Osteocyte (in vitro differentiated cells): Measurements from ENCODE around the gene COL4A2. TPM values are rescaled to one million over a fixed set of nuclear protein-coding genes. Genes with fewer than 3 reads are reported as not detected.
A peak's percentile ranks its signal among the peaks of the same experiment; 100 is the strongest.

Experiments used
- DNase-seq: peaks from one replicate; pipeline ENCODE4 v3.0.0; 2021; ENCODE audit warnings: mixed read lengths; ENCODE audit not compliant: unreplicated experiment; ENCODE audit errors: extremely low spot score
- H3K27ac Mint-ChIP-seq: one replicate; pipeline ENCODE4 v1.8.0; 2021; ENCODE audit warnings: mild to moderate bottlenecking, mixed read lengths; ENCODE audit not compliant: unreplicated experiment
- H3K27me3 Mint-ChIP-seq: one replicate; pipeline ENCODE4 v1.8.0; 2021; ENCODE audit warnings: mixed read lengths; ENCODE audit not compliant: unreplicated experiment
- H3K36me3 Mint-ChIP-seq: one replicate; pipeline ENCODE4 v1.8.0; 2021; ENCODE audit warnings: mixed read lengths; ENCODE audit not compliant: unreplicated experiment
- H3K4me1 Mint-ChIP-seq: one replicate; pipeline ENCODE4 v1.8.0; 2021; ENCODE audit warnings: mixed read lengths; ENCODE audit not compliant: unreplicated experiment
- H3K4me3 Mint-ChIP-seq: one replicate; pipeline ENCODE4 v1.8.0; 2021; ENCODE audit warnings: mild to moderate bottlenecking, moderate library complexity, mixed read lengths; ENCODE audit not compliant: unreplicated experiment
- H3K9me3 Mint-ChIP-seq: one replicate; pipeline ENCODE4 v1.8.0; 2021; ENCODE audit warnings: mixed read lengths; ENCODE audit not compliant: unreplicated experiment
- total RNA-seq: library from RNA; stranded (reverse); gene quantifications from 2 replicates; pipeline ENCODE4 v1.2.1, GENCODE V29; 2021
- TF ChIP-seq, protein P1 (sequence below): fragments of 200-600 bp; sonication (generic); IDR thresholded peaks from 2 replicates; pipeline ENCODE4 v1.5.0; 2021; ENCODE audit warnings: antibody characterized with exemption, mild to moderate bottlenecking, moderate library complexity

Gene COL4A2
- total RNA-seq, 1 donor from 2014 or later, result 2,001 TPM

DNA sequence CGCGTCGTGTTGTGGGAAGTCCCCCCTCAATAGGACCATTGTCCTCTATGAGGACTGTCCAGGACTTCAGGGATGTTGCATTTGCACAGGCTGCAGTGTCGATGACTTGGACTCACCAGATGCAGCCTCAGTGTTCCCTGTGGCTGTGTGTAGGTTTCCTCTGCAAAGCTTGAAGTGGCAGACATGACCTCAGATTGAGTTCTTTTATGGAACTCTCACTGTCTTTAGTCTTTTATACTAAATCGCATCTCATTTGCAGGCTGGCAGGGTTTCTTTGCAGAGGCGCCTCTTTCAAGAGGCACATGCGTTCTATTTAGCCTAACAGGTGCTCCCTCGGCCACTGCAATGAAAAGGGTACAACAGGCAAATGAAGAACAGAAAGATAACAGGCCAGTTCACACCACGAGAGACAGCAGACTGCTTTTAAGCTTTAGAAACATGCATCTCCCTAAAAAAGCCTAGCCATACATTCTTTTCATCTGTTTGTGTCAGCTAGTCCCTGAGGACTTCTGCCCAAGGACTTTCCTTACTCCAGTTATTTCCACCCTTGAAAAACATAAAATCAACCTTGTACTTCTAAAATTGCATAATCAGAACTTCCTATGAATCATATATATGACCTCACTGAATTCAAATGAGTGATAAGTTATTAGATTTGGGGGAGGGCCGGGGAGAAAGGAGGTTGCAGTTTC is 136.0 kb downstream of the COL4A2 start:
- no peak overlapping the region for H3K4me3 Mint-ChIP-seq
- no peak for DNase-seq
- H3K27me3 Mint-ChIP-seq, result no peaks in the 10 kb centered on the region
- H3K36me3 Mint-ChIP-seq, result peaks cover 55% of the 10 kb centered on the region
- no peaks in the 10 kb centered on the region for H3K9me3 Mint-ChIP-seq
- H3K27ac Mint-ChIP-seq, result peak overlapping the region; percentile 83
- TF ChIP-seq, protein P1, sequence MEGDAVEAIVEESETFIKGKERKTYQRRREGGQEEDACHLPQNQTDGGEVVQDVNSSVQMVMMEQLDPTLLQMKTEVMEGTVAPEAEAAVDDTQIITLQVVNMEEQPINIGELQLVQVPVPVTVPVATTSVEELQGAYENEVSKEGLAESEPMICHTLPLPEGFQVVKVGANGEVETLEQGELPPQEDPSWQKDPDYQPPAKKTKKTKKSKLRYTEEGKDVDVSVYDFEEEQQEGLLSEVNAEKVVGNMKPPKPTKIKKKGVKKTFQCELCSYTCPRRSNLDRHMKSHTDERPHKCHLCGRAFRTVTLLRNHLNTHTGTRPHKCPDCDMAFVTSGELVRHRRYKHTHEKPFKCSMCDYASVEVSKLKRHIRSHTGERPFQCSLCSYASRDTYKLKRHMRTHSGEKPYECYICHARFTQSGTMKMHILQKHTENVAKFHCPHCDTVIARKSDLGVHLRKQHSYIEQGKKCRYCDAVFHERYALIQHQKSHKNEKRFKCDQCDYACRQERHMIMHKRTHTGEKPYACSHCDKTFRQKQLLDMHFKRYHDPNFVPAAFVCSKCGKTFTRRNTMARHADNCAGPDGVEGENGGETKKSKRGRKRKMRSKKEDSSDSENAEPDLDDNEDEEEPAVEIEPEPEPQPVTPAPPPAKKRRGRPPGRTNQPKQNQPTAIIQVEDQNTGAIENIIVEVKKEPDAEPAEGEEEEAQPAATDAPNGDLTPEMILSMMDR, result no peak
- peaks cover 80% of the 10 kb centered on the region for H3K4me1 Mint-ChIP-seq

DNA sequence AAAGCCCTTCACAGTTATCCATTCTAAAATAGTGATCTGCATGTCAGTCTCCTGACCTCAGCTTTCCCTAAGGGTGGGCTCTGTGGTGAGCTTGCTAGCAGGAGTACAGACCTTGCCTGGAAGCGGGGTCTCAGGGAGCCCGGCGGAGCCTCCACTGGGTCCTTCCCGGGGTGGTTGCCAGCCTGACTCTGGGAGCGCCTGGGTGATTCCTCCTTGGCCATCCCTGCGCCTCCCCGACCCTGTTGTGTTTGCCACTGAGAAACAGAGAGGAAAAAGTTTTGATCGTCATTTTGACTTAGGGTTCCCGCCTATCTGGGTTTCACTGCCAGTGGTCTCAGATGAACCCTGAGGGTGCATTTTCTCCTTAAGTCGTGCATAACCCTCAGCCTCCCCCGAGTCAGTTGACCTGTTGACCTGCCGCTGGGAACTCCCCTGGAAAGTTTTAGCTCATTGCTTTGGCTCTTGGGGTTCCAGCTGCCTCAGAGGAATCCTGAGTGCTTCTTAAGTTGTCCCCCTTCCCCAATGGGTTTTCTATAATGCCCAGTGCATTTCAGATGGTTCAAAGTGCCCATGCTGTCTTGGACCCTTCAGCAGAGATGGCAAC is 136.6 kb downstream of the COL4A2 start:
- Mint-ChIP-seq H3K4me3 (no peak overlapping the region), H3K9me3 (no peaks in the 10 kb centered on the region), H3K27me3 (no peaks in the 10 kb centered on the region), H3K36me3 (peaks cover 59% of the 10 kb centered on the region), H3K27ac (peak overlapping the region; percentile 83), H3K4me1 (peaks cover 87% of the 10 kb centered on the region)
- DNase-seq, result no peak
- TF ChIP-seq, protein P1, result no peak

DNA sequence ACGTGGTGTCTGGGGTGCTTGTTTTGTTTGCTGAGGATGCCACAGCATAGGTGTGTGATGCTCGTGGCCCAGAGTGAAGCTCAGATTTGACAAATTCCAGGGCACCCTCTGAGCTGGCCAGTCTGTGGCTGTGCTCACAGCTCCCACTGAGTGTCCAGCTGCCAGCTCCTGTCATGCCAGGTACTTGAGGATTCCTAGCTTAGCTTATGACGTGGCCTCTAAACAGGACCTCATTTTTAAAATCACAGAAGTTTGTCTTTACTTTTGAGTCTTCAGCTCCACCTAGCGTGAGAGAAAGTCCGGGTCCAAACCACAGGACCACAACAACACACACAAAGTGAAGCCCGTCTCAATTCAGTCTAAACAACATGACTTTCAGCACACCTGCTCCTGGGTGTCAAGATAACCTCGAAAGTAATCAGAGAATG is 137.2 kb downstream of the COL4A2 start:
- Mint-ChIP-seq H3K4me1 (peaks cover 88% of the 10 kb centered on the region), H3K9me3 (no peaks in the 10 kb centered on the region), H3K27ac (peak overlapping the region; percentile 83), H3K36me3 (peaks cover 58% of the 10 kb centered on the region), H3K4me3 (no peak overlapping the region), H3K27me3 (no peaks in the 10 kb centered on the region)
- no peak for DNase-seq
- TF ChIP-seq, protein P1, result peak; percentile 32

DNA sequence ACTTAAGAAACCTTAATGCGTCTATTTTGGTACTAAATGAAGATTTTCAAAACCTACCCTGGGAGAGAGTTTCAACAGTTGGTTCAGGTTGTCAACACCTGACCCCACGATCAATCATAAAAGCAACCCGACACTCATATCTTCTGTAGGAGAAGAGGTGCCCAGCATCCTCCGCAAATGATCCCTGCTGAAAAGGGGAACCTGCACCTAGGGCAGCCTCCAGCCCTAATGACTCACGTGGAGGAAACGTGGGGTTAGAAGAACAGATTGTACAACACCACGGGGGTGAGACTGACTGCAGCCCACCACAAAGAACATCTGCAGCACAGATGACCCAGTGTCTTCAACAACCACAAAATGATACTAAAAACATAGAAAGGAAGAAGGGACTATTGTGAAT is 138.1 kb downstream of the COL4A2 start:
- Mint-ChIP-seq H3K27ac (peak overlapping the region; percentile 83), H3K4me3 (no peak overlapping the region), H3K9me3 (no peaks in the 10 kb centered on the region), H3K4me1 (peaks cover 81% of the 10 kb centered on the region), H3K36me3 (peaks cover 53% of the 10 kb centered on the region), H3K27me3 (no peaks in the 10 kb centered on the region)
- TF ChIP-seq, protein P1, result no peak
- no peak for DNase-seq

DNA sequence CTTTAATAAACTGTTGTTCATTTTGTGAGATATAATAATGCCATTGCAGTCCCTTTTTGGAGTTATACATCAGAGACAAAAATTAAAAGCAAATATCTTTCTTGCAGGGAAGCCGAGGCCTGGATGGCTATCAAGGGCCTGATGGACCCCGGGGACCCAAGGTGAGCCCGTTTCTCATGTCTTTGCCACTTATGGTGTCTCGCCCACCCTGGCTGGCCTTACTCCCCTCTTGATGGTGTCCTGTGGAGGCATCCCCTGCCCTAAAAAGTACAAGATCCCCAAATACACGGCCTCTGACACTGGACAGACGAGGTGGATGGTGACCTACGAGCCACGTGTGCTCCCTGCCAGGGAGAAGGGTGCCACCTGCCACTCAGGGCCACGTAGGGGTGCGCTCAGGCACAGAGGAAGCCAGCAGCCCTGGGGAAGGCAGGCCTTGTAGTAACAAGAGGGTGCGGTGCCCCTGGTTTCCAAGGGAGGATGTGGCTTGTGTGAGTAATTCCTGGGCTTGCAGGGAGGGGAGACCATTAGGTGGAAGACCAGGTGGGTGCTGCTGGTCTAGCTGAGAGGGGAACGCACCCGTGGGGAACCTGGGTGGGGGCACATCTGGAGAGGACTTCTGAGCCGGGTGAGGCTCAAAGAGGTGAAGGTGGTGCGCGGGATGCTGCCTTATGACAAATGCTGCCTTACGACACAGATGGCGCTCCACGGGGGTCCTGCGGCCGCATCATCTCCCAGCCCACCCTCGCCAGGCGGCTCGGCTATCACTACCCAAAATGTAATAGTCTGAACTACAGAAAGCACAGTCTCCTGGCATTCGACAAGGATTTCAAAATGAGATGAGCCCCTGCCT is 138.9 kb downstream of the COL4A2 start:
- peaks cover 53% of the 10 kb centered on the region for H3K36me3 Mint-ChIP-seq
- TF ChIP-seq, protein P1, result no peak
- no peaks in the 10 kb centered on the region for H3K9me3 Mint-ChIP-seq
- no peaks in the 10 kb centered on the region for H3K27me3 Mint-ChIP-seq
- H3K4me3 Mint-ChIP-seq, result no peak overlapping the region
- H3K27ac Mint-ChIP-seq, result peak overlapping the region; percentile 83
- DNase-seq, result no peak
- H3K4me1 Mint-ChIP-seq, result peaks cover 80% of the 10 kb centered on the region
